HG03432 (cell line): ENCODE results near the gene AWAT1.
"Not testable (repeated sequence)": the region's sequence is repeated elsewhere in the genome, so short reads cannot be mapped to it uniquely, and the experiment has no call there.

Source experiments
- ATAC-seq: cut with Tn5 transposase; IDR thresholded peaks from one replicate; pipeline ENCODE4 v1.9.1; 2021; ENCODE audit warnings: mild to moderate bottlenecking, moderate library complexity; ENCODE audit not compliant: unreplicated experiment

AWAT1 gene

GRCh38 chrX:70234355-70234754, at the start of gene AWAT1:
TSS of gene AWAT1 (plus strand) at chrX:70234655. CDS start at chrX:70234696, 41 bp downstream.
- ATAC-seq, result no peak

- ATAC-seq, result no peak
Measured at GRCh38 chrX:70190225-70190624, 44.2 kb upstream of the AWAT1 start.

- peak; percentile 85 for ATAC-seq
Measured at GRCh38 chrX:70196961-70197720, 37.3 kb upstream of the AWAT1 start.

GRCh38 chrX:70201732-70202131, 32.7 kb upstream of the AWAT1 start:
- ATAC-seq, result no peak

GRCh38 chrX:70208479-70208878, 26.0 kb upstream of the AWAT1 start:
- no peak for ATAC-seq

- not testable (repeated sequence) for ATAC-seq
Measured at GRCh38 chrX:70209570-70209969, 24.9 kb upstream of the AWAT1 start.

GRCh38 chrX:70219938-70220764, 14.3 kb upstream of the AWAT1 start:
- ATAC-seq, result no peak

- ATAC-seq, result no peak
Measured at GRCh38 chrX:70226048-70226447, 8.4 kb upstream of the AWAT1 start.

- no peak for ATAC-seq
Measured at GRCh38 chrX:70226687-70227086, 7.8 kb upstream of the AWAT1 start.

- ATAC-seq, result no peak
Measured at GRCh38 chrX:70231666-70232065, 2.8 kb upstream of the AWAT1 start.

GRCh38 chrX:70240751-70241150, 6.3 kb downstream of the AWAT1 start:
- ATAC-seq, result no peak

- no peak for ATAC-seq
Measured at GRCh38 chrX:70241501-70241900, 7.0 kb downstream of the AWAT1 start.

- not testable (repeated sequence) for ATAC-seq
Measured at GRCh38 chrX:70243601-70244000, 9.1 kb downstream of the AWAT1 start.

- no peak for ATAC-seq
Measured at GRCh38 chrX:70244881-70245280, 10.4 kb downstream of the AWAT1 start.

- no peak for ATAC-seq
Measured at GRCh38 chrX:70247252-70247651, 12.8 kb downstream of the AWAT1 start.

GRCh38 chrX:70252491-70252890, 18.0 kb downstream of the AWAT1 start:
- ATAC-seq, result no peak

GRCh38 chrX:70253377-70254062, 19.1 kb downstream of the AWAT1 start:
- ATAC-seq, result no peak

- ATAC-seq, result no peak
Measured at GRCh38 chrX:70254063-70254400, 19.6 kb downstream of the AWAT1 start.

GRCh38 chrX:70254909-70255308, 20.5 kb downstream of the AWAT1 start:
- ATAC-seq, result no peak

GRCh38 chrX:70255452-70255851, 21.0 kb downstream of the AWAT1 start:
- ATAC-seq, result no peak

- no peak for ATAC-seq
Measured at GRCh38 chrX:70257423-70258288, 23.2 kb downstream of the AWAT1 start.
